HEK293 (cell line): ENCODE data around the gene NCR3LG1.

ENCODE experiments used
- CTCF ChIA-PET: fragments of 350-600 bp; formaldehyde crosslinking; extraction: SDS; loops from one replicate; lab custom pipeline; 2021; ENCODE audit warnings: antibody characterized with exemption; lab: Yijun Ruan, JAX
- POLR2A ChIA-PET: fragments of 300-600 bp; formaldehyde crosslinking; extraction: SDS; loops from one replicate; lab custom pipeline; 2020; ENCODE audit warnings: antibody characterized with exemption, inconsistent platforms; lab: Yijun Ruan, JAX
- H3K27ac ChIP-seq: fragments of 200-500 bp; sonication (Bioruptor generic); 2 replicates; pipeline ENCODE4 v1.5.1; 2014; ENCODE audit warnings: low read depth, low read length, control low read depth, inconsistent platforms; ENCODE audit errors: extremely low read depth
- H3K36me3 ChIP-seq, 2 experiments: fragments of 200-500 bp in 1 of 2; sonication (Bioruptor generic) in 1 of 2; 1 replicate in 1 of 2; 2 replicates in 1 of 2; pipeline ENCODE4 v1.5.1; 2014 to 2017; ENCODE audit warnings: inconsistent platforms in 2 of 2, low read length in 2 of 2; ENCODE audit not compliant: control insufficient read depth in 2 of 2, insufficient read depth in 1 of 2
- H3K4me1 ChIP-seq: fragments of 200-500 bp; sonication (Bioruptor generic); 2 replicates; pipeline ENCODE4 v1.5.1; 2014; ENCODE audit warnings: mild to moderate bottlenecking, low read length, inconsistent platforms; ENCODE audit not compliant: control insufficient read depth, insufficient read depth
- H3K4me3 ChIP-seq: 2 replicates; pipeline ENCODE4 v1.5.1; 2011; ENCODE audit warnings: low read depth, mild to moderate bottlenecking, control low read depth, low read length, moderate library complexity
- H3K9me3 ChIP-seq: fragments of 200-500 bp; sonication (Bioruptor generic); 2 replicates; pipeline ENCODE4 v1.5.1; 2014; ENCODE audit warnings: low read depth, low read length, inconsistent platforms; ENCODE audit not compliant: control insufficient read depth, insufficient read depth
- ATF2 ChIP-seq: fragments of 450-650 bp; formaldehyde crosslinking; IDR thresholded peaks from 2 replicates; pipeline ENCODE4 v1.5.1; 2016; ENCODE audit warnings: missing biosample characterization, missing genetic modification characterization, low read depth
- BCL11B ChIP-seq: fragments of 450-650 bp; formaldehyde crosslinking; IDR thresholded peaks from 2 replicates; pipeline ENCODE4 v1.5.1; 2016; ENCODE audit warnings: low read depth, missing biosample characterization, missing genetic modification characterization
- EGR2 ChIP-seq: fragments of 450-650 bp; formaldehyde crosslinking; IDR thresholded peaks from 2 replicates; pipeline ENCODE4 v1.5.1; 2016; ENCODE audit warnings: low read depth, missing biosample characterization, missing genetic modification characterization
- FEZF1 ChIP-seq: fragments of 450-650 bp; formaldehyde crosslinking; IDR thresholded peaks from 2 replicates; pipeline ENCODE4 v1.5.1; 2016; ENCODE audit warnings: missing biosample characterization, missing genetic modification characterization
- GLI2 ChIP-seq: fragments of 450-650 bp; formaldehyde crosslinking; IDR thresholded peaks from 2 replicates; pipeline ENCODE4; 2017; ENCODE audit warnings: missing biosample characterization, missing genetic modification characterization, low read depth, borderline replicate concordance
- INSM2 ChIP-seq: fragments of 450-650 bp; formaldehyde crosslinking; IDR thresholded peaks from 2 replicates; pipeline ENCODE4 v1.5.1; 2016; ENCODE audit warnings: missing biosample characterization, missing genetic modification characterization
- PBX3 ChIP-seq: sonication (generic); formaldehyde crosslinking; IDR thresholded peaks from 2 replicates; pipeline ENCODE4 v1.8.1; 2022; ENCODE audit warnings: mild to moderate bottlenecking, moderate library complexity, missing genetic modification reagents
- PRDM1 ChIP-seq: fragments of 450-650 bp; formaldehyde crosslinking; IDR thresholded peaks from 2 replicates; pipeline ENCODE4; 2016; ENCODE audit warnings: missing biosample characterization, missing genetic modification characterization
- ZBTB21 ChIP-seq: fragments of 450-650 bp; formaldehyde crosslinking; IDR thresholded peaks from 2 replicates; pipeline ENCODE4 v1.5.1; 2017; ENCODE audit warnings: missing biosample characterization, missing genetic modification characterization
- ZBTB49 ChIP-seq: fragments of 450-650 bp; formaldehyde crosslinking; IDR thresholded peaks from 2 replicates; pipeline ENCODE4 v1.5.1; 2016; ENCODE audit warnings: missing biosample characterization, missing genetic modification characterization, low read depth
- ZEB2 ChIP-seq: fragments of 450-650 bp; formaldehyde crosslinking; IDR thresholded peaks from 2 replicates; pipeline ENCODE4 v1.5.1; 2016; ENCODE audit warnings: missing biosample characterization, missing genetic modification characterization
- ZFHX2 ChIP-seq: fragments of 450-650 bp; formaldehyde crosslinking; conservative IDR thresholded peaks from 2 replicates; pipeline ENCODE4 v1.5.1; 2016; ENCODE audit warnings: missing biosample characterization, missing genetic modification characterization
- ZNF133 ChIP-seq: fragments of 450-650 bp; formaldehyde crosslinking; IDR thresholded peaks from 2 replicates; pipeline ENCODE4 v1.5.1; 2016; ENCODE audit warnings: missing biosample characterization, missing genetic modification characterization
- ZNF16 ChIP-seq: fragments of 450-650 bp; formaldehyde crosslinking; IDR thresholded peaks from 2 replicates; pipeline ENCODE4 v1.5.1; 2016; ENCODE audit warnings: low read depth, missing biosample characterization, missing genetic modification characterization
- ZNF175 ChIP-seq: fragments of 450-650 bp; formaldehyde crosslinking; IDR thresholded peaks from 2 replicates; pipeline ENCODE4 v1.5.1; 2016; ENCODE audit warnings: missing biosample characterization, missing genetic modification characterization
- ZNF202 ChIP-seq: fragments of 450-650 bp; formaldehyde crosslinking; IDR thresholded peaks from 2 replicates; pipeline ENCODE4 v1.5.1; 2016; ENCODE audit warnings: missing biosample characterization, missing genetic modification characterization, borderline replicate concordance
- ZNF211 ChIP-seq: fragments of 450-650 bp; formaldehyde crosslinking; IDR thresholded peaks from 2 replicates; pipeline ENCODE4 v1.5.1; 2016; ENCODE audit warnings: low read depth, missing biosample characterization, missing genetic modification characterization
- ZNF311 ChIP-seq: fragments of 450-650 bp; formaldehyde crosslinking; IDR thresholded peaks from 2 replicates; pipeline ENCODE4 v1.5.1; 2017; ENCODE audit warnings: missing biosample characterization, missing genetic modification characterization, borderline replicate concordance
- ZNF341 ChIP-seq: fragments of 450-650 bp; formaldehyde crosslinking; IDR thresholded peaks from 2 replicates; pipeline ENCODE4; 2016; ENCODE audit warnings: low read depth, missing biosample characterization, missing genetic modification characterization
- ZNF37A ChIP-seq: fragments of 450-650 bp; IDR thresholded peaks from 2 replicates; pipeline ENCODE4 v1.5.1; 2018; ENCODE audit warnings: missing biosample characterization, missing genetic modification characterization
- ZNF544 ChIP-seq: fragments of 450-650 bp; formaldehyde crosslinking; IDR thresholded peaks from 2 replicates; pipeline ENCODE4 v1.5.0; 2017; ENCODE audit warnings: missing biosample characterization, missing genetic modification characterization
- ZNF548 ChIP-seq: fragments of 450-650 bp; formaldehyde crosslinking; IDR thresholded peaks from 2 replicates; pipeline ENCODE4 v1.5.1; 2016; ENCODE audit warnings: missing biosample characterization, missing genetic modification characterization
- ZNF555 ChIP-seq: fragments of 450-650 bp; formaldehyde crosslinking; conservative IDR thresholded peaks from 2 replicates; pipeline ENCODE4 v1.5.1; 2017; ENCODE audit warnings: missing biosample characterization, mild to moderate bottlenecking, missing genetic modification characterization, inconsistent platforms
- ZNF670 ChIP-seq: fragments of 450-650 bp; formaldehyde crosslinking; IDR thresholded peaks from 2 replicates; pipeline ENCODE4 v1.5.1; 2016; ENCODE audit warnings: missing biosample characterization, missing genetic modification characterization, low read depth
- ZNF692 ChIP-seq: fragments of 450-650 bp; formaldehyde crosslinking; IDR thresholded peaks from 2 replicates; pipeline ENCODE4 v1.5.1; 2016; ENCODE audit warnings: missing biosample characterization, missing genetic modification characterization
- ZNF701 ChIP-seq: fragments of 450-650 bp; formaldehyde crosslinking; IDR thresholded peaks from 2 replicates; pipeline ENCODE4 v1.5.1; 2016; ENCODE audit warnings: missing biosample characterization, missing genetic modification characterization
- ZNF76 ChIP-seq: fragments of 450-650 bp; formaldehyde crosslinking; IDR thresholded peaks from 2 replicates; pipeline ENCODE4; 2016; ENCODE audit warnings: low read depth, missing biosample characterization, missing genetic modification characterization, borderline replicate concordance
- ZNF777 ChIP-seq: fragments of 450-650 bp; formaldehyde crosslinking; IDR thresholded peaks from 2 replicates; pipeline ENCODE4 v1.5.1; 2017; ENCODE audit warnings: missing biosample characterization, missing genetic modification characterization, borderline replicate concordance
- ZSCAN5A ChIP-seq: fragments of 450-650 bp; formaldehyde crosslinking; IDR thresholded peaks from 2 replicates; pipeline ENCODE4 v1.5.1; 2016; ENCODE audit warnings: missing biosample characterization, missing genetic modification characterization

NCR3LG1 gene

GRCh38 chr11:17351510-17352176 lies at the start of gene NCR3LG1:
NCR3LG1 (plus strand) TSS chr11:17351800; CDS start chr11:17351970, 170 bp downstream.
- Histone ChIP-seq H3K27ac (peak within 1 kb of the TSS; percentile 17; the same call in 1 of the 2 replicates), H3K36me3 (peaks cover 0 to 3% of the 10 kb centered on the region in 2 experiments; a peak in 1 of 3 replicates), H3K9me3 (no peaks in the 10 kb centered on the region), H3K4me3 (peak within 1 kb of the TSS; percentile 59), H3K4me1 (no peaks in the 10 kb centered on the region)
- ChIA-PET CTCF (interaction anchor here (0.6 to 0.7 kb wide), 2 partner anchors 196 to 469 kb away, joined by 3 read pairs; no protein-coding TSS in a partner anchor), POLR2A (interaction anchor here (0.6 to 0.9 kb wide), 5 partner anchors 37 to 274 kb away, joined by 3 to 8 read pairs (median 3); partner anchors contain the start of genes PIK3C2A and RPS13)
- TF ChIP-seq ZBTB21 (tag by site-specific recombination), result peak; percentile 73
- no peak for TF ChIP-seq ZNF311 (tag by site-specific recombination)
- TF ChIP-seq PRDM1 (tag by site-specific recombination), result no peak
- no peak for TF ChIP-seq ZNF555 (tag by site-specific recombination)
- no peak for TF ChIP-seq ZNF175
- no peak for TF ChIP-seq ZNF777 (tag by site-specific recombination)
- TF ChIP-seq ZNF692, result no peak
- TF ChIP-seq ZEB2, result peak; percentile 69
- TF ChIP-seq EGR2 (tag by site-specific recombination), result peak; percentile 88
- no peak for TF ChIP-seq ZNF341 (tag by site-specific recombination)
- peak; percentile 53; the same call in 1 of the 2 replicates for TF ChIP-seq ZNF76 (tag by site-specific recombination)
- TF ChIP-seq ZNF16 (tag by site-specific recombination), result no peak
- no peak for TF ChIP-seq BCL11B
- TF ChIP-seq ZSCAN5A, result no peak
- TF ChIP-seq ZBTB49 (tag by site-specific recombination), result no peak
- TF ChIP-seq ZNF548 (tag by site-specific recombination), result no peak
- no peak for TF ChIP-seq ATF2 (tag by site-specific recombination)
- peak; percentile 95 for TF ChIP-seq ZFHX2
- TF ChIP-seq FEZF1 (tag by site-specific recombination), result no peak
- no peak for TF ChIP-seq ZNF544 (tag by site-specific recombination)
- TF ChIP-seq ZNF701 (tag by site-specific recombination), result no peak
- TF ChIP-seq ZNF670 (tag by site-specific recombination), result no peak
- no peak for TF ChIP-seq GLI2 (tag by site-specific recombination)
- no peak for TF ChIP-seq ZNF133 (tag by site-specific recombination)
- TF ChIP-seq ZNF211 (tag by site-specific recombination), result no peak
- no peak for TF ChIP-seq ZNF202 (tag by site-specific recombination)
- TF ChIP-seq PBX3 (CRISPR knock-in tag), result no peak
- no peak for TF ChIP-seq INSM2 (tag by site-specific recombination)
- TF ChIP-seq ZNF37A (tag by site-specific recombination), result no peak
